Heart left ventricle (tissue), 16 donors: Measurements from ENCODE around the gene ZNF516. TPM values are rescaled to one million over a fixed set of nuclear protein-coding genes. Genes with fewer than 3 reads are reported as not detected.
"Not testable (repeated sequence)": the region's sequence is repeated elsewhere in the genome, so short reads cannot be mapped to it uniquely, and the experiment has no call there.

Experiments used
- ATAC-seq, 4 donors: fragments of 200-7000 bp; cut with Tn5 transposase; one replicate each; pipeline ENCODE4 v1.9.1; 2020 to 2022; ENCODE audit warnings: moderate library complexity in 4 of 4, mild to moderate bottlenecking in 3 of 4, moderate number of reproducible peaks in 1 of 4
- DNase-seq, 5 donors: peaks; one replicate each; pipeline ENCODE4 v3.0.0-alpha.2; 2020
- H3K27ac ChIP-seq, 12 donors: fragments of 200-600 bp; sonication (generic) in 4 of 12; one replicate each; pipeline versions ENCODE4 v1.5.0 to v1.8.0; 2016 to 2022; ENCODE audit warnings: mild to moderate bottlenecking in 2 of 12
- H3K27me3 ChIP-seq, 9 donors: fragments of 200-600 bp; sonication (generic) in 2 of 9; one replicate each; pipeline versions ENCODE4 v1.5.1 to v1.8.0; 2016 to 2022; ENCODE audit warnings: mild to moderate bottlenecking in 3 of 9
- H3K36me3 ChIP-seq, 9 donors: fragments of 200-600 bp; sonication (generic) in 2 of 9; one replicate each; pipeline versions ENCODE4 v1.5.0 to v1.8.0; 2018 to 2022; ENCODE audit warnings: mild to moderate bottlenecking in 2 of 9
- H3K4me1 ChIP-seq, 12 donors: fragments of 200-600 bp; sonication (generic) in 4 of 12; one replicate each; pipeline versions ENCODE4 v1.5.0 to v1.8.0; 2016 to 2022; ENCODE audit warnings: mild to moderate bottlenecking in 3 of 12
- H3K4me3 ChIP-seq, 12 donors: fragments of 200-600 bp; sonication (generic) in 4 of 12; one replicate each; pipeline versions ENCODE4 v1.5.0 to v1.8.0; 2017 to 2022; ENCODE audit warnings: mild to moderate bottlenecking in 9 of 12, moderate library complexity in 4 of 12
- H3K9me3 ChIP-seq, 12 donors: fragments of 200-600 bp; sonication (generic) in 4 of 12; one replicate each; pipeline versions ENCODE4 v1.5.0 to v1.8.0; 2016 to 2022; ENCODE audit warnings: mild to moderate bottlenecking in 1 of 12
- POLR2A ChIP-seq, 2 donors: fragments of 450-650 bp; IDR thresholded peaks; one replicate each; pipeline ENCODE4 v1.6.1; 2017; ENCODE audit warnings: antibody characterized with exemption in 2 of 2, mild to moderate bottlenecking in 2 of 2, moderate library complexity in 2 of 2
- WGBS, 4 donors: extraction: QIAGEN DNeasy Blood & Tissue Kit in 2 of 4; methylation state at CpG; one replicate each; pipeline versions ENCODE4 v1.1.5 to v1.1.7; 2013 to 2018; 5-methylcytosine and 5-hydroxymethylcytosine counted together
- intact Hi-C, 10 donors: fragments of 100-400 bp; cut with DNase I; formaldehyde crosslinking; loops; one replicate each; pipeline versions ENCODE4 v1.11.1 to v1.14.2; 2022
- polyA plus RNA-seq, 2 donors: library from polyadenylated mRNA; stranded (reverse); fragments of 200-250 nt; gene quantifications; one replicate each; pipeline ENCODE4 v1.2.3, GENCODE V29; 2013
- total RNA-seq, 9 donors: library from RNA; depleted of rRNA in 2 of 9; stranded (reverse); fragments of >200 nt in 2 of 9; fragmentation: NEBNext Ultra II Directional in 3 of 9; extraction: Animal tissue kit (Norgen Biotek cat#: 25700) in 3 of 9; gene quantifications; one replicate each; pipeline versions ENCODE4 v1.1.0 to v1.2.4, GENCODE V29; 2016 to 2023
- TF ChIP-seq, protein P1 (sequence below), 12 donors: fragments of 200-600 bp; sonication (generic) in 4 of 12; IDR thresholded peaks; one replicate each; pipeline versions ENCODE4 v1.5.0 to v1.8.0; 2018 to 2022; ENCODE audit warnings: antibody characterized with exemption in 12 of 12, mild to moderate bottlenecking in 5 of 12
- donor health status: ischemic (EF 13 %, LVEDD 7.1; RV severe dilation, severe dysfunction).
- donor health status: healthy with polysubstance abuse.
- donor health status: DM: no; HTN: yes; CAD: no.
- donor health status: DM: no; HTN: no; CAD: no.
- donor health status: ischemic (EF 25% LVEDD 6.9; RV normal size, moderate dysfunction).
- donor health status: ischemic (EF 25% LVEDD 5.7; RV mildly dilated, moderate dysfunction).
- donor health status: healthy.
- donor health status: DM: yes; HTN: yes; CAD: no.
- donor health status: ischemic (EF 35%, LVEDD 5.7; RV mildly dilated, moderate dysfunction).
- donor health status: nonischemic (EF 11% LVEDD 7.7; RV severe dilation, severe dysfunction).
- donor health status: DM: yes; HTN: yes; CAD: no.
- donor health status: PGD.
- donor health status: ischemic (EF 29% LVEDD 5.4; RV normal size, mild dysfunction).
- donor health status: nonischemic (EF 23%, LVEDD 6.1; RV moderate dilation, normal function).

The ZNF516 gene
- total and polyA plus RNA-seq, 11 donors = 4.8 to 24.8 (median 14.6) TPM

DNA sequence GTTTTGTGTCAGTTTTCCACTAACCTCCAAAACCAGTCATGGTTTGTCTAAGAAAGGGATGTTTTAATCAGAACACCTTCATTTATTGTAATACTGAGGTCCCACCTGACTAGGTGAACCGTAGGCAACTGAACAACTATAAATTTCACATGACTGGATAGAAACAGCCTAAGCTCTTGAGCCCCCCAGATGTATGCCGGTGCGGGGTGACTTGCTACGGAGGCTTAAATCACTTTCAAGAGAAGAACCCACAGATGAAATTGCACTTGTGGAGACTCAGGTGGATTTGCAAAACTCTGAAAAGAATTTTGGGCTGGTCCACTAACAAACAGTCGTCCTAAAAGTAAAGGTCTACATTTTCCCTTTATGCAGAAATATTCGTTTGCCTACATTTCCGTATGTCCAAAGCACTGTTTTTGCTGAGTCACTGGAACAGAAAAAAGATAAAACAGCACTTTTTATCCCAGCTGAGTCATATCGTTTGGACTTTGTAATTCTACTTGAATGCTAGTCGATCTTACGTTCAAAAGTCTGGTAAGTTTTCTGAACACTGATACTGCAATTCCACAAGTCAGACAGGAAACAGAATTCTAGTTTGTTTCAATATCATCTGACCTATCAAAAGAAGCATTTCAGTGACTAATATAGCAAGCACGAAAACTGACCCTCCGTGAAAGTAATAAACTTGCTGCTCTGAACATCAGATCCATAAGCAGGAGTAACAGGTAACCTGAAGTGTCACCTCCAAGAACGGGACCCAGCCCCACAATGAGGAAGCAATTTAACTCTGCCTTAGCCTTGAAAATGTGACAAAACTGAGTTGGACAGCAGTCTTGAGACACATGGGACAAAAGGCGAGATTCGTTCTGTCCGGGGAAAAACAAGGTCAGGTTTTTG is 18.1 kb downstream of the ZNF516 start:
- Histone ChIP-seq H3K9me3 (no peaks in the 10 kb centered on the region), H3K27me3 (no peaks in the 10 kb centered on the region), H3K36me3 (no peaks in the 10 kb centered on the region), H3K4me3 (peak overlapping the region in 9 of 12 donors; percentile 3 to 44 (median 27)), H3K4me1 (peaks cover 0 to 68% (median 13%) of the 10 kb centered on the region in 12 donors), H3K27ac (peak overlapping the region in 5 of 12 donors; percentile 11 to 63 (median 33))
- DNase-seq (no peak), ATAC-seq (peak in 3 of 4 donors; percentile 36 to 54 (median 46))
- TF ChIP-seq, protein P1, sequence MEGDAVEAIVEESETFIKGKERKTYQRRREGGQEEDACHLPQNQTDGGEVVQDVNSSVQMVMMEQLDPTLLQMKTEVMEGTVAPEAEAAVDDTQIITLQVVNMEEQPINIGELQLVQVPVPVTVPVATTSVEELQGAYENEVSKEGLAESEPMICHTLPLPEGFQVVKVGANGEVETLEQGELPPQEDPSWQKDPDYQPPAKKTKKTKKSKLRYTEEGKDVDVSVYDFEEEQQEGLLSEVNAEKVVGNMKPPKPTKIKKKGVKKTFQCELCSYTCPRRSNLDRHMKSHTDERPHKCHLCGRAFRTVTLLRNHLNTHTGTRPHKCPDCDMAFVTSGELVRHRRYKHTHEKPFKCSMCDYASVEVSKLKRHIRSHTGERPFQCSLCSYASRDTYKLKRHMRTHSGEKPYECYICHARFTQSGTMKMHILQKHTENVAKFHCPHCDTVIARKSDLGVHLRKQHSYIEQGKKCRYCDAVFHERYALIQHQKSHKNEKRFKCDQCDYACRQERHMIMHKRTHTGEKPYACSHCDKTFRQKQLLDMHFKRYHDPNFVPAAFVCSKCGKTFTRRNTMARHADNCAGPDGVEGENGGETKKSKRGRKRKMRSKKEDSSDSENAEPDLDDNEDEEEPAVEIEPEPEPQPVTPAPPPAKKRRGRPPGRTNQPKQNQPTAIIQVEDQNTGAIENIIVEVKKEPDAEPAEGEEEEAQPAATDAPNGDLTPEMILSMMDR (IDR thresholded peaks at IDR 0.05) = no peak
- no peak for TF ChIP-seq POLR2A (IDR thresholded peaks at IDR 0.05)
- intact Hi-C loops = no loop called here
- 53 to 59% (median 56%) methylated on average over 16 of the region's 16 CpGs for WGBS, 4 donors

DNA sequence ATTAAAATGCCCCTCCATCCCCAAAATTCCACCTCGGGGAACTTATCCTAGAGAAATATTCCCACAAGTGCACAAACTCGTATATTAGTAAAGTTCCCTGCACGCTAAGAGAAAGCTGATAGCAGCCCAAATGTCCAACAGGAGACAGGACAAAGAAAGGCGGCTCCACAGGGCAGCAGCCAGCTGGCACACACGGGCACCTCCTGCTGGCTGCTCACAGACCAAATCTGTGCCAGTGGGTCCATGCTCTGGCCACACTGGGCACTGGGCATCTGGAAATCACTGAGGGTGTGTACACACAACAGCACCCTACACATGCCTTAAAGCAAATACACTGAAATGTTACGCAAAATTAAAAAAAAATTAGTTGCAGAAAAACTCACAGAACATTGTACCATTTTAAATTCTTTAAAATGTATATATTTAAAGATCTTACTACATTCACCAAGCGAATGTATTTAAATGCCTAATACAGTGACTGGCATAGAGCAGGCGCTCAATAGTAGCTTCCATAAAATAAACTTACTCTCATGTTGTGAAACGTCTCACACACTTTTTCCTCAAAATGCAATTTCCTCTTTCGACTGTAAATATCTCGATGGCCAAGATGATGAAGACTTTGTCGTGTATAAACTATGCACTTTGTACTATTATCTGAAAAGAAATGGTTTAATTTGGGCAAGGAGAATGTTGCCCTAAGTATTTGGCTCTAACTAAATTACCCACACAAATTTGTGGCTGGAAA is 19.4 kb downstream of the ZNF516 start:
- ATAC-seq (no peak), DNase-seq (no peak)
- Histone ChIP-seq H3K27me3 (no peaks in the 10 kb centered on the region), H3K4me3 (no peak overlapping the region), H3K4me1 (peaks cover 0 to 63% (median 13%) of the 10 kb centered on the region in 12 donors), H3K9me3 (no peaks in the 10 kb centered on the region), H3K36me3 (no peaks in the 10 kb centered on the region), H3K27ac (peak overlapping the region in 1 of 12 donors; percentile 25)
- WGBS, 4 donors = 82 to 84% (median 84%) methylated on average over 12 of the region's 12 CpGs
- no peak for TF ChIP-seq POLR2A (IDR thresholded peaks at IDR 0.05)
- TF ChIP-seq, protein P1 (IDR thresholded peaks at IDR 0.05) = no peak
- intact Hi-C loops = no loop called here

DNA sequence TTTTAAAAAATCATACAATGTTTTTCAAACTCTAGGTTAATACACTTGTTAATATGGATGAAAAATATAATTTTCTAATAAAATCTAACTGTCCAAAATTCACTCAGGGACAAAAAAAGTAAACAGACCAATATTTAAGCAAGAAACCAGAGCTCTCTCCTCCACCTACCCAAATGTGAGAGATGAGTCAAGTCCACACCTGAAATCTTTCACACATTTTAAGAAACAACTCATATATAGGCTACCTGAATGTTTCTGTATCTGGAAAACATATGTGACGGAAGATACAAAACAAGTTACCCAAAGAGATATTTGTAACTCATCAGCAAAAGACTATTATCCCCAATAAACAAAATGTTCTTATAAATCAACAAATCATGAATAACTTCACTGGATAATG is 20.2 kb downstream of the ZNF516 start:
- intact Hi-C loops = no loop called here
- WGBS, 4 donors = 92 to 100% (median 98%) methylated on average over 1 of the region's 1 CpG
- H3K27ac ChIP-seq = no peak overlapping the region

DNA sequence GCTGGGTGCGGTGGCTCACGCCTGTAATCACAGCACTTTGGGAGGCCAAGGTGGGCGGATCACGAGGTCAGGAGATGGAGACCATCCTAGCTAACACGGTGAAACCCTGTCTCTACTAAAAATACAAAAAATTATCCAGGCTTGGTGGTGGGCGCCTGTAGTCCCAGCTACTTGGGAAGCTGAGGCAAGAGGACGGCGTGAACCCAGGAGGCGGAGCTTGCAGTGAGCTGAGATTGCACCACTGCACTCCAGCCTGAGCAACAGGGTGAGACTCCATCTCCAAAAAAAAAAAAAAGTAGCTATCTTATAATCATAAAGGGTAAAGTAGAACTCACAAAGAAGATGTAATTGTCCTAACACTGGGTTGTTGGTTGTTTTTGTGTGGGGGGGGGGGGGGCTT is 21.5 kb downstream of the ZNF516 start:
- H3K27ac ChIP-seq, H3K4me3 ChIP-seq, H3K36me3 ChIP-seq, H3K9me3 ChIP-seq, H3K27me3 ChIP-seq, intact Hi-C loops, DNase-seq, ATAC-seq: not testable (repeated sequence)
- 81 to 98% (median 91%) methylated on average over 9 of the region's 9 CpGs for WGBS, 4 donors
- peaks cover 0 to 74% (median 15%) of the 10 kb centered on the region in 12 donors for H3K4me1 ChIP-seq

More for the DNA sequence above, 20.2 kb downstream of the ZNF516 start:
- ATAC-seq (no peak), DNase-seq (no peak)
- H3K4me1 ChIP-seq = peaks cover 0 to 69% (median 14%) of the 10 kb centered on the region in 12 donors
- TF ChIP-seq, protein P1 (IDR thresholded peaks at IDR 0.05) = no peak
- no peak for TF ChIP-seq POLR2A (IDR thresholded peaks at IDR 0.05)
- H3K36me3 ChIP-seq = no peaks in the 10 kb centered on the region
- no peaks in the 10 kb centered on the region for H3K27me3 ChIP-seq
- H3K4me3 ChIP-seq = no peak overlapping the region
- H3K9me3 ChIP-seq = no peaks in the 10 kb centered on the region
